ENCODE data around the gene CCDC149.

Gene CCDC149

DNA sequence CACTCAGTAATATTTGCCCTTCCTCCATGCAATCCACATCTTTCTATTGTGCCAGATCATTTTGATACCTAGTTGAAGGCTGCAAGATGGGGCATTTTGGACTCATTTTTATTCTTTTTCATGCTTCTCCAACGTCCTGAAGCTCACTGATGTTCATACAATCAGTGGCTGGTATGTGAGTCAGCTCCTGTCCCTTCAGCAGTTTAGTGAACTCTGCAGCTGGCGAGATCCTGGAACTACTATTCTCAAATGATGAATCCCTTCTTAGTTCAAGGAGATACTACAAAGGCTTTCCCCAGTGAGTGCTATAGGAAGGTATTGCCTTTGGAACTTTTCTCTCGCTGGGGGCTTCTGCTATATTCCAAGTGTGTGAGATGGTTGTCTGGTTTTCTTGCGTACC lies 9.6 kb upstream of the CCDC149 start:
- Histone ChIP-seq H4K20me1 (ENCODE audit: insufficient read depth, low read length) (no peaks in the 10 kb centered on the region), H2AFZ (ENCODE audit: low read depth, low read length) (no peak overlapping the region), H3K9ac (ENCODE audit: low read depth, low read length) (no peak overlapping the region), H3K79me2 (ENCODE audit: insufficient read depth, low read length) (no peaks in the 10 kb centered on the region), H3K9me3 (ENCODE audit: insufficient read depth, low read length, severe bottlenecking) (no peaks in the 10 kb centered on the region), H3K27me3 (ENCODE audit: insufficient read depth, low read length, poor library complexity) (no peaks in the 10 kb centered on the region), H3K4me3 (ENCODE audit: low read depth in 1 of 2, low read length in 2 of 2) (no peak overlapping the region), H3K36me3 (ENCODE audit: insufficient read depth, low read length) (no peaks in the 10 kb centered on the region), H3K4me2 (ENCODE audit: insufficient read depth, low read length) (no peak overlapping the region), H3K27ac (ENCODE audit: low read length) (no peak overlapping the region), H3K4me1 (ENCODE audit: insufficient read depth, low read length) (no peaks in the 10 kb centered on the region)
- DNase-seq (no peak), ATAC-seq (ENCODE audit: insufficient read depth, low read depth) (no peak)
- TF ChIP-seq, protein P1, sequence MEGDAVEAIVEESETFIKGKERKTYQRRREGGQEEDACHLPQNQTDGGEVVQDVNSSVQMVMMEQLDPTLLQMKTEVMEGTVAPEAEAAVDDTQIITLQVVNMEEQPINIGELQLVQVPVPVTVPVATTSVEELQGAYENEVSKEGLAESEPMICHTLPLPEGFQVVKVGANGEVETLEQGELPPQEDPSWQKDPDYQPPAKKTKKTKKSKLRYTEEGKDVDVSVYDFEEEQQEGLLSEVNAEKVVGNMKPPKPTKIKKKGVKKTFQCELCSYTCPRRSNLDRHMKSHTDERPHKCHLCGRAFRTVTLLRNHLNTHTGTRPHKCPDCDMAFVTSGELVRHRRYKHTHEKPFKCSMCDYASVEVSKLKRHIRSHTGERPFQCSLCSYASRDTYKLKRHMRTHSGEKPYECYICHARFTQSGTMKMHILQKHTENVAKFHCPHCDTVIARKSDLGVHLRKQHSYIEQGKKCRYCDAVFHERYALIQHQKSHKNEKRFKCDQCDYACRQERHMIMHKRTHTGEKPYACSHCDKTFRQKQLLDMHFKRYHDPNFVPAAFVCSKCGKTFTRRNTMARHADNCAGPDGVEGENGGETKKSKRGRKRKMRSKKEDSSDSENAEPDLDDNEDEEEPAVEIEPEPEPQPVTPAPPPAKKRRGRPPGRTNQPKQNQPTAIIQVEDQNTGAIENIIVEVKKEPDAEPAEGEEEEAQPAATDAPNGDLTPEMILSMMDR (IDR thresholded peaks at IDR 0.05; ENCODE audit: borderline replicate concordance, extremely low read depth, low read length, poor library complexity, severe bottlenecking): no peak

DNA sequence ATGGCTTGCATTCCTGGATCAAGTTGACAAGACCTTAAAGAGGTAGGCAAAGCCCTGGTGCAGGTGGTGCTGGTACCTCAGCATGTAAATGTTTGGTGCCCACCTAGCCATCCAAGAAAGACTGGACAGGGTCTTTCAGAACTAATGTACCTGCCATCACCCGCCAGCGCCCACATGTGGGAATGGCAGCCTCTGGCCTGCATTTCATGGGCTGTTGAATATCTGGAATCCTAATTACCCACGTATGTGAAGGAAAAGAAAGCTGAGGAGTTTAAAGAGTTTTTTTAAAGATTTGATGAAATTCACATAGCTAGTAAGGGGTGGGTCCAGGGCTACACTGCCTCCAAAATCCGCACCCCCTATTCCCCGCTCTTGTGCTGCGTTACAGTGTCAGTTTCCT lies 8.6 kb upstream of the CCDC149 start:
- TF ChIP-seq EZH2 (IDR thresholded peaks at IDR 0.05; ENCODE audit: borderline replicate concordance, low read depth, low read length, severe bottlenecking): no peak
- TF ChIP-seq, protein P1 (IDR thresholded peaks at IDR 0.05; ENCODE audit: borderline replicate concordance, extremely low read depth, low read length, poor library complexity, severe bottlenecking): no peak
- DNase-seq (no peak), ATAC-seq (ENCODE audit: insufficient read depth, low read depth) (no peak)
- no peaks in the 10 kb centered on the region for H3K4me1 ChIP-seq (ENCODE audit: insufficient read depth, low read length)
- H3K36me3 ChIP-seq (ENCODE audit: insufficient read depth, low read length): no peaks in the 10 kb centered on the region
- H4K20me1 ChIP-seq (ENCODE audit: insufficient read depth, low read length): no peaks in the 10 kb centered on the region
- no peak overlapping the region for H3K9ac ChIP-seq (ENCODE audit: low read depth, low read length)
- H2AFZ ChIP-seq (ENCODE audit: low read depth, low read length): no peak overlapping the region
- no peak overlapping the region for H3K27ac ChIP-seq (ENCODE audit: low read length)
- no peaks in the 10 kb centered on the region for H3K79me2 ChIP-seq (ENCODE audit: insufficient read depth, low read length)
- no peaks in the 10 kb centered on the region for H3K27me3 ChIP-seq (ENCODE audit: insufficient read depth, low read length, poor library complexity)
- no peak overlapping the region for H3K4me3 ChIP-seq (ENCODE audit: low read depth in 1 of 2, low read length in 2 of 2)
- H3K9me3 ChIP-seq (ENCODE audit: insufficient read depth, low read length, severe bottlenecking): no peaks in the 10 kb centered on the region
- no peak overlapping the region for H3K4me2 ChIP-seq (ENCODE audit: insufficient read depth, low read length)

DNA sequence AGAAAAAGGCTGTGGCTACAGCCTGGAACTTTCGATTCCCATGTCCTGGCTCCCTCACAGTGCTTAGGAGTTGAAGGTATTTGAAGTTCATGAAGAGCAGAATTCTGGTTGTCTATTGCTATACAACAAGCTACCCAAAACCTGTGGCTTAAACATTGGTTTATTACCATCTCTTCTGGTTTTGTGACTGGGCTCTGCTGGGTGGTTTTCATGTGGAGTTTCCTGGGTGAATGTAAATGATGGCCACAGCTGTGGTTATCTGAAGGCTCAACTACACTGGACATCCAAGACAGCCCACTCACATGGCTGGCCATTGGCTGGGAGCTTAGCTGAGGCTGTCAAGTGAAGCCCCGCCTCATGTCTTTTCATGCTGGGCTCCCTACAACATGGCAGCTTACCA lies 7.2 kb upstream of the CCDC149 start:
- no peak overlapping the region for H3K4me3 ChIP-seq (ENCODE audit: low read depth in 1 of 2, low read length in 2 of 2)
- H3K27ac ChIP-seq (ENCODE audit: low read length): no peak overlapping the region
- no peak for TF ChIP-seq EZH2 (IDR thresholded peaks at IDR 0.05; ENCODE audit: borderline replicate concordance, low read depth, low read length, severe bottlenecking)
- TF ChIP-seq, protein P1 (IDR thresholded peaks at IDR 0.05; ENCODE audit: borderline replicate concordance, extremely low read depth, low read length, poor library complexity, severe bottlenecking): no peak
- no peak for ATAC-seq (ENCODE audit: insufficient read depth, low read depth)
- H2AFZ ChIP-seq (ENCODE audit: low read depth, low read length): no peak overlapping the region
- no peaks in the 10 kb centered on the region for H3K79me2 ChIP-seq (ENCODE audit: insufficient read depth, low read length)
- H3K9ac ChIP-seq (ENCODE audit: low read depth, low read length): no peak overlapping the region
- no peak for DNase-seq
- no peaks in the 10 kb centered on the region for H3K36me3 ChIP-seq (ENCODE audit: insufficient read depth, low read length)
- no peaks in the 10 kb centered on the region for H3K9me3 ChIP-seq (ENCODE audit: insufficient read depth, low read length, severe bottlenecking)
- H3K4me1 ChIP-seq (ENCODE audit: insufficient read depth, low read length): no peaks in the 10 kb centered on the region
- no peak overlapping the region for H3K4me2 ChIP-seq (ENCODE audit: insufficient read depth, low read length)
- no peaks in the 10 kb centered on the region for H3K27me3 ChIP-seq (ENCODE audit: insufficient read depth, low read length, poor library complexity)
- no peaks in the 10 kb centered on the region for H4K20me1 ChIP-seq (ENCODE audit: insufficient read depth, low read length)

Data from DND-41 (cell line).